Fibroblast of lung (primary cell): ENCODE results near the gene NDUFAF8. TPM values are rescaled to one million over a fixed set of nuclear protein-coding genes. Genes with fewer than 3 reads are reported as not detected.

Source experiments
- DNase-seq, 2 donors: peaks; one replicate each; pipeline versions ENCODE4 v3.0.0 to v3.0.0-alpha.2; 2010; ENCODE audit warnings: low read depth in 2 of 2
- H2AFZ ChIP-seq: 2 replicates; pipeline ENCODE4 v1.5.1; 2012; ENCODE audit warnings: low read length, control low read depth, inconsistent platforms
- H3K27ac ChIP-seq: 2 replicates; pipeline ENCODE4 v1.5.1; 2011; ENCODE audit warnings: low read length, control low read depth; ENCODE audit not compliant: insufficient read depth
- H3K27me3 ChIP-seq: 2 replicates; pipeline ENCODE4 v1.5.1; 2011; ENCODE audit warnings: mild to moderate bottlenecking, low read length; ENCODE audit not compliant: control insufficient read depth, insufficient read depth
- H3K36me3 ChIP-seq: 2 replicates; pipeline ENCODE4 v1.5.1; 2011; ENCODE audit warnings: low read length; ENCODE audit not compliant: control insufficient read depth, insufficient read depth
- H3K4me1 ChIP-seq: 2 replicates; pipeline ENCODE4 v1.5.1; 2011; ENCODE audit warnings: low read length; ENCODE audit not compliant: control insufficient read depth, insufficient read depth; ENCODE audit errors: extremely low read depth
- H3K4me2 ChIP-seq: 2 replicates; pipeline ENCODE4 v1.5.1; 2011; ENCODE audit warnings: low read length, control low read depth; ENCODE audit not compliant: insufficient read depth; ENCODE audit errors: extremely low read depth
- H3K4me3 ChIP-seq, 4 experiments: fragments of 200-600 bp in 1 of 4; sonication (generic) in 1 of 4; replicated peaks in 1 of 4; 2 replicates each; pipeline ENCODE4 v1.5.1; 2011 to 2016; ENCODE audit warnings: low read length in 4 of 4, low read depth in 3 of 4, mild to moderate bottlenecking in 3 of 4, control low read depth in 2 of 4, inconsistent platforms in 1 of 4, mixed read lengths in 1 of 4; ENCODE audit not compliant: insufficient read depth in 1 of 4; ENCODE audit errors: control extremely low read depth in 1 of 4
- H3K79me2 ChIP-seq: 2 replicates; pipeline ENCODE4 v1.5.1; 2012; ENCODE audit warnings: mild to moderate bottlenecking, low read length, inconsistent platforms; ENCODE audit not compliant: control insufficient read depth, insufficient read depth
- H3K9ac ChIP-seq: 2 replicates; pipeline ENCODE4 v1.5.1; 2011; ENCODE audit warnings: mild to moderate bottlenecking, low read length, control low read depth; ENCODE audit not compliant: insufficient read depth
- H3K9me3 ChIP-seq: 2 replicates; pipeline ENCODE4 v1.5.1; 2012; ENCODE audit warnings: low read depth, low read length; ENCODE audit not compliant: control insufficient read depth, insufficient read depth
- H4K20me1 ChIP-seq: 2 replicates; pipeline ENCODE4 v1.5.1; 2011; ENCODE audit warnings: low read length; ENCODE audit not compliant: control insufficient read depth, insufficient read depth; ENCODE audit errors: extremely low read depth
- EZH2 ChIP-seq: IDR thresholded peaks from 2 replicates; pipeline ENCODE4 v1.5.1; 2012; ENCODE audit warnings: low read length, control low read depth, mild to moderate bottlenecking; ENCODE audit errors: missing control alignments
- polyA plus RNA-seq, 2 donors: library from polyadenylated mRNA; depleted of rRNA in 1 of 2; stranded (reverse) in 1 of 2; unstranded in 1 of 2; fragments of >200 nt; gene quantifications; 2 replicates each; pipeline ENCODE4 v1.2.1, GENCODE V29; 2011 to 2012; ENCODE audit warnings: missing spikeins in 1 of 2
- total RNA-seq: library from RNA; depleted of rRNA; stranded (reverse); fragments of >200 nt; gene quantifications from 2 replicates; pipeline ENCODE4 v1.2.1, GENCODE V29; 2014
- TF ChIP-seq, protein P1 (sequence below), 2 donors: IDR thresholded peaks in 1 of 2; conservative IDR thresholded peaks in 1 of 2; 1 replicate in 1 of 2; 2 replicates in 1 of 2; pipeline ENCODE4 v1.5.1; 2011 to 2012; ENCODE audit warnings: low read length in 2 of 2, control low read depth in 1 of 2, inconsistent platforms in 1 of 2, low read depth in 1 of 2, mild to moderate bottlenecking in 1 of 2

NDUFAF8 gene
- total and polyA plus RNA-seq, 2 donors (not counting 1 experiment from before 2014, with no cell fraction given) = 41.9 to 102 TPM

GRCh38 chr17:81228420-81228819 is 10.7 kb upstream of the NDUFAF8 start:
- Histone ChIP-seq H3K4me3 (no peak overlapping the region), H4K20me1 (no peaks in the 10 kb centered on the region)
- TF ChIP-seq, protein P1, sequence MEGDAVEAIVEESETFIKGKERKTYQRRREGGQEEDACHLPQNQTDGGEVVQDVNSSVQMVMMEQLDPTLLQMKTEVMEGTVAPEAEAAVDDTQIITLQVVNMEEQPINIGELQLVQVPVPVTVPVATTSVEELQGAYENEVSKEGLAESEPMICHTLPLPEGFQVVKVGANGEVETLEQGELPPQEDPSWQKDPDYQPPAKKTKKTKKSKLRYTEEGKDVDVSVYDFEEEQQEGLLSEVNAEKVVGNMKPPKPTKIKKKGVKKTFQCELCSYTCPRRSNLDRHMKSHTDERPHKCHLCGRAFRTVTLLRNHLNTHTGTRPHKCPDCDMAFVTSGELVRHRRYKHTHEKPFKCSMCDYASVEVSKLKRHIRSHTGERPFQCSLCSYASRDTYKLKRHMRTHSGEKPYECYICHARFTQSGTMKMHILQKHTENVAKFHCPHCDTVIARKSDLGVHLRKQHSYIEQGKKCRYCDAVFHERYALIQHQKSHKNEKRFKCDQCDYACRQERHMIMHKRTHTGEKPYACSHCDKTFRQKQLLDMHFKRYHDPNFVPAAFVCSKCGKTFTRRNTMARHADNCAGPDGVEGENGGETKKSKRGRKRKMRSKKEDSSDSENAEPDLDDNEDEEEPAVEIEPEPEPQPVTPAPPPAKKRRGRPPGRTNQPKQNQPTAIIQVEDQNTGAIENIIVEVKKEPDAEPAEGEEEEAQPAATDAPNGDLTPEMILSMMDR (conservative IDR thresholded peaks at IDR 0.05 in 1 of 2, IDR thresholded peaks at IDR 0.05 in 1 of 2; ENCODE audit: low read depth in 1 of 2, low read length in 2 of 2) = no peak
- TF ChIP-seq EZH2 = no peak

GRCh38 chr17:81228834-81229665 is 10.1 kb upstream of the NDUFAF8 start:
- Histone ChIP-seq H3K4me2 (no peak overlapping the region), H3K9me3 (no peaks in the 10 kb centered on the region), H3K36me3 (peaks cover 14% of the 10 kb centered on the region), H3K27me3 (no peaks in the 10 kb centered on the region), H4K20me1 (no peaks in the 10 kb centered on the region), H3K9ac (no peak overlapping the region), H3K4me3 (no peak overlapping the region), H3K27ac (no peak overlapping the region), H2AFZ (no peak overlapping the region), H3K79me2 (no peaks in the 10 kb centered on the region), H3K4me1 (no peaks in the 10 kb centered on the region)
- TF ChIP-seq, protein P1 (conservative IDR thresholded peaks at IDR 0.05 in 1 of 2, IDR thresholded peaks at IDR 0.05 in 1 of 2; ENCODE audit: low read depth in 1 of 2, low read length in 2 of 2) = no peak
- TF ChIP-seq EZH2 = no peak
- DNase-seq = no peak

More at GRCh38 chr17:81228420-81228819, 10.7 kb upstream of the NDUFAF8 start:
- H3K9me3 ChIP-seq = no peaks in the 10 kb centered on the region
- H3K27me3 ChIP-seq = no peaks in the 10 kb centered on the region
- H3K36me3 ChIP-seq = peaks cover 14% of the 10 kb centered on the region
- no peak overlapping the region for H3K9ac ChIP-seq
- no peak overlapping the region for H3K4me2 ChIP-seq
- no peak overlapping the region for H2AFZ ChIP-seq
- no peaks in the 10 kb centered on the region for H3K4me1 ChIP-seq
- no peak overlapping the region for H3K27ac ChIP-seq
- no peaks in the 10 kb centered on the region for H3K79me2 ChIP-seq
- no peak for DNase-seq

DNA sequence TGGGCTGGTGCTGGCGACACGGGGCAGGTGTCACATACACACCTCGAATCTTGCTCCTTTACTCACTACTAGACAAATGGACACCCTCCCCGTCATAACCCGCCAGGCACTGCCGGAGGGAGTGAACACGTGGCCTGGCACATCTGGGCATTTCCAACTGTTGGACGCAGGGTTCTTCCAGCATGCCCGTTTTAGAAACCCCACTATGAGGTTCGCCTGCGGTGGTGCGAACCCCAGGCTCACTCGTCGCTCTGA is 9.5 kb upstream of the NDUFAF8 start:
- Histone ChIP-seq H3K36me3 (peaks cover 14% of the 10 kb centered on the region), H3K79me2 (no peaks in the 10 kb centered on the region), H2AFZ (no peak overlapping the region), H3K4me2 (no peak overlapping the region), H3K9me3 (no peaks in the 10 kb centered on the region), H3K9ac (no peak overlapping the region), H4K20me1 (no peaks in the 10 kb centered on the region), H3K4me1 (no peaks in the 10 kb centered on the region), H3K27ac (no peak overlapping the region), H3K27me3 (no peaks in the 10 kb centered on the region), H3K4me3 (no peak overlapping the region)
- no peak for TF ChIP-seq EZH2
- TF ChIP-seq, protein P1 (conservative IDR thresholded peaks at IDR 0.05 in 1 of 2, IDR thresholded peaks at IDR 0.05 in 1 of 2; ENCODE audit: low read depth in 1 of 2, low read length in 2 of 2) = no peak
- no peak for DNase-seq
